Central memory CD4-positive, alpha-beta T cell (primary cell): ENCODE data around the gene PHRF1.

Experiments
- DNase-seq: peaks from one replicate; pipeline ENCODE4 v3.0.0; 2022
- total RNA-seq, 3 experiments: gene quantifications; one replicate each; lab custom pipeline; 2026; lab: John Stamatoyannopoulos, UW

Gene PHRF1
- 141 to 192 (median 159) reads per million in 3 experiments for total RNA-seq

GRCh38 chr11:575996-576768 is at the start of gene PHRF1:
PHRF1 (plus strand) TSS chr11:576470; CDS start chr11:581513, 5,043 bp downstream.
- DNase-seq = peak; percentile 95

GRCh38 chr11:528166-528814 is 48.0 kb upstream of the PHRF1 start:
- no peak for DNase-seq

GRCh38 chr11:528815-529727 is 47.2 kb upstream of the PHRF1 start:
- DNase-seq = no peak

- no peak for DNase-seq
Measured at GRCh38 chr11:529728-530411, 46.4 kb upstream of the PHRF1 start.

GRCh38 chr11:530960-531831 is 45.1 kb upstream of the PHRF1 start:
- DNase-seq = no peak

GRCh38 chr11:531919-532526 is 44.2 kb upstream of the PHRF1 start:
- no peak for DNase-seq

- DNase-seq = no peak
Measured at GRCh38 chr11:532527-532985, 43.7 kb upstream of the PHRF1 start.

GRCh38 chr11:532986-533585 is 43.2 kb upstream of the PHRF1 start:
- no peak for DNase-seq

- no peak for DNase-seq
Measured at GRCh38 chr11:533586-534395, 42.5 kb upstream of the PHRF1 start.

GRCh38 chr11:534396-535209 is 41.7 kb upstream of the PHRF1 start:
- DNase-seq = no peak

GRCh38 chr11:535210-535518 is 41.1 kb upstream of the PHRF1 start:
- no peak for DNase-seq

GRCh38 chr11:535519-536454 is 40.5 kb upstream of the PHRF1 start, which contains the start of gene HRAS:
HRAS (minus strand) TSS chr11:535576.
- peak; percentile 96 for DNase-seq

- peak; percentile 89 for DNase-seq
Measured at GRCh38 chr11:536841-537621, 39.2 kb upstream of the PHRF1 start, which contains the start of gene LRRC56. LRRC56 (plus strand) TSS chr11:537527; CDS start chr11:540685, 3,158 bp downstream.

GRCh38 chr11:537622-538430 is 38.4 kb upstream of the PHRF1 start:
- no peak for DNase-seq

GRCh38 chr11:538431-539051 is 37.7 kb upstream of the PHRF1 start:
- DNase-seq = no peak
